ENCODE results near the gene PLA2G6.

The PLA2G6 gene

GRCh38 chr22:38110008-38110862, 71.4 kb downstream of the PLA2G6 start, which contains the start of gene BAIAP2L2:
BAIAP2L2 (minus strand) TSS chr22:38110684; CDS start chr22:38110525, 159 bp downstream.
- no peak for DNase-seq (ENCODE audit: low read depth, low spot score)

DNA sequence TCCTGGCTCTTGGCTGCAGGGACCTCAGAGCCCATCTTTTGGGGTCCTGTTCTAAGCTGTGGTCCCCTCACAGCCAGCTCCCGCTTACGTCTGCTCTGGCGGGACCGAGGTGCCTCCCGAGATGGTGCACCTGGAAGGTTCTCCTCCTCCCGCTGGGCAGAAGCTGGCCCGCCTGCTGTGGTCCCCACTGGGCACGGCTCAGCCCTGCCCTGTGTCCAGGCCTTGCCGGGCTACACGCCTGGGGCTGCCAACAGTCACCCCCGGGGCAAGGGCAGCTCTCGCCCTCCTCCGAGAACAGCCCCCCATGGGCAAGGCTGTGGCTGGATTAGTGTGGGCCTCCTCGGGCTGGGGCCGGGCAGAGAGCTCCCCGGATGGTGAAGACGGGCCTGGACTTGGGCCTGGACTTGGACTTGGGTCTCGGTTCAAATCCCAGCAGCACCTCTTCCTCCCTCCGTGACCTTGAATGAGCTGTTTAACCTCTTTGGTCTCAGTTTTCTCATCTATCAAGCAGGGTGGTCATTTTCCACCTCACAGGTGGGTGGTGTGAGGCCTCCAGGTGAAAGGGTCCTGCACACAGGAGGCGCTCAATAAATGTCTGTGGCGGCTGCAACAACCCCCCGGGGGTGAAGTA, 72.1 kb downstream of the PLA2G6 start:
- DNase-seq (ENCODE audit: low read depth, low spot score) = no peak

DNA sequence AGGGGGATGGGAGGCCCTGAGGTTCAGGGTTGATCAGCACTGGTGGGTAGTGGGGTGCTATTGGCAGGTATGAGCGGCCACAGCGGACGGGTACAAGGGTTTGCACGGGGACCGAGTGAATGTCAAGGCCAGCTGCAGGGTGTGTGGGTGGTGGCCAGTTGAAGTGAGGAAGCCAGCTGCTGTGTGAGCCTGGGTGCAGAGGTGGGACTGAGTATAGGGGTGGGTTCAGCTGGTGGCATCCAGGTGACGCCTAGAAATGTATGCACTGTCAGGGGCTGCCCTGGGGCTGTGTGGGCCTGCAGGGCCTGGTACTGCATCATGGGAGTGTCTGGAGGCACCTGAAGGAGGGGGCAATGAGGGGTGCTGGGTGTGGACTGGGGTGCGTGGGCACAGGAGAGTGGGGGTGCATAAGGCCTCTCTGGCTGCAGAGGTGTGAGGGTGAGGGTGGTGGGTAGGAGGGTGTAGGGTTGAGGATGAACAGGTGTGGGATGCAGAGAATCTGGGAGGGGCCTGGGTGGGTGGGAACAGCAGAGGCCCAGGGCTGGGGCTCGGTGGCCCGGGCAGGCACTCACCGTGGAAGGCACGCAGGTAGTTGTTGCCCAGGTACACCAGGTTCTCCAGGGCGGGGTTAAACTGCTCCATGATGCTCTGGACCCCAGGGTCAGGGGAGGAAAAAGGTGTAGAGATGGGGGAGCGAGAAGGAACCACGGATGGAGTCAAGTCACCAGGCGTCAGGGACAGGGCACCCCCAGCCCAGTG, 72.9 kb downstream of the PLA2G6 start:
- no peak for DNase-seq (ENCODE audit: low read depth, low spot score)

DNA sequence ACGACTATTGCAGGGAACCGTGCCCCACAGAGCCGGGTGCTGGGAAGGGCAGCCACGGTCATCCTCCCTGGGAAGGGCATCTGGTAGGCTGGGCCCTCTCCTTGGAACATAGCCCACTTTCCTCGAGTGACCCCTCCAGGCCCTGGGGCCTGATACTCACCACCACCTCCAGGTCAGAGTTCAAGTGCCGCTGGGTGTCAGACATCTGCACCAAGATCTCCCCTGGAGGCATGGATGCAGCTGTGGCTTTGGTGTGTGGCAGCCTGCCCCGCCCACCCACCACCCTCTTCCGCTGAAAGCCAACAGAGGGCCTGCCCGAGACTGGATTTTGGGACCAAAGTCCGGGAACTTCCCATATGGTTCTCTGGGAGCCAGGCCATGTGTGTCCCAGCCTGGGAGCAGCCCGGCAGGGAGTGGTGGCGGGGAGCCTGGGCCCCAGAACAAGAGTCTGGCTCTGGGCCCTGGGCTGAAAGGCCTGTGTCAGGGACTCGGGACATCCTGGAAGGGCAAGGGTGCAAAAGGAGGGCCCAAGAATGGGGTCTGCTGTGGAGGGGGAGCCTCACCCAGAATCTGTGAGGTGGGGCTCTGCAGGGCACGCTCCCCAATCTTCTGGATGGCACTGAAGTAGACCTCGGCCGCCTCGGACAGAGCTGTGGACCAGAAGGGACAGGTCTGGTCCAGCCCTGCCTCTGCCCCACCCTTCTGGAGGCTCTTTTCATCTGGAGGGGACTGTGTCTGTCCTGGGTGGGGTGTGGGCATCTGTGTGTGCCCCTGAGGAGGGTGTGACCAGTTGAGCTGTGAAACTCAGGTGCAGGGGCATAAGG, 73.7 kb downstream of the PLA2G6 start:
- DNase-seq (ENCODE audit: low read depth, low spot score) = no peak

DNA sequence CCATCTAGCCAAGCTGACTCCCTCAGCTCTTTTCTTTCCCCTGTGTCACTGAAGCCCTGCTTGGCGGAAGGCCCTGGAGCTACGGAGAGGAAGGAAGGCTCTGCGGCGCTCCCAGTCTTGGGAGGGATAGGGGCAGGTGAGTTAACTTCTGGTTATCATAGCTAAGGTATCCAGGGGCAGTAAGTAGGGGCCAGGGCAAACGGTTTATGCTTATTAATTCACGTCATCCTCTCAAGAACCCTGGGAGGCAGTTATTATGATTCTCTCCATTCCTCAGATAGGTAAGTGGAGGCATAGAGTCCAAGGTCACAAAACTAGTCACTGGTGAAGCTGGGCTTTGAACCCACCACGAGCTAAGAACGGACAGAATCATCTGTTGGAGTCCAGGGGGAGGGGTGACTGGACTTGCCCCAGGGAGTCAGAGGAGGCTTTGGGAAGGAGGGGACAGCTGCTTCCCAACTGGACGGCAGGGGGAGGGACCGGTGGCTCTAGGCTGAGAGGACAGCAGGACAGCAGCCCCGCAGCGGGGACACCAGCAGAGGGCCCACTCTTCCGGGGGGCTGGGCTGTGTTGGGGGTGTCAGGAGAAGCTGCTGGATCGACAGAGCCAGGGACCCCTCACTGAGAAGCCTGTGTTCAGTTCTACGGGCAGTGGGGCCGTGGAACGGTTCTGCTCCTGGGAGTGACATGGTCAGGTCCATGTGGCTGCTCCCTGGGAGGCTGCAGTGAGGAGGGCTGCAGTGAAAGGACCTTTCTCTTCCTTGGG, 74.6 kb downstream of the PLA2G6 start:
- DNase-seq (ENCODE audit: low read depth, low spot score) = no peak

- no peak for DNase-seq (ENCODE audit: low read depth, low spot score)
Observed at GRCh38 chr22:38104084-38104483, 77.5 kb downstream of the PLA2G6 start.

- no peak for DNase-seq (ENCODE audit: low read depth, low spot score)
Observed at GRCh38 chr22:38103641-38104040, 78.0 kb downstream of the PLA2G6 start.

GRCh38 chr22:38098410-38099249, 83.0 kb downstream of the PLA2G6 start:
- DNase-seq (ENCODE audit: low read depth, low spot score) = no peak

- no peak for DNase-seq (ENCODE audit: low read depth, low spot score)
Observed at GRCh38 chr22:38097557-38098409, 83.8 kb downstream of the PLA2G6 start.

DNA sequence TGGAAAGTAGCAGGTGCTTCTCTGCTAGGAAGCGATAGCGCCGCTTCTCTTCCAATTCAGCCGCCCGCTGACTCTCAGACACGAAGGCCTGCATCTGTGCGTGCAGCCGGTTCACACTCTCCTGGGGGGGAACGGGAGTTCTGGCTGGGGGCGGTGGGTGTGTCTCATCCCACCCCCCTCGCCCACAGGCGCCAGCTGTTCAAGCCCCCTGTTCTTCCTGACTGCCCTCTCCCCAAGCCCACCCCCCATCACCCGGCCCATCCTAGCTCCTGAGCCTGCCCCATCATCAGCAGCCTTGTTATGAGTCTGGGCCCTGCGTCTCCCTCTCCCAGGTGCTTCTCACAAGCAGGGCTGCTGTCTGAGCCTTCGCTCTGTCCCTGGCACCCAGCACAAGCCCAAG, 84.6 kb downstream of the PLA2G6 start:
- no peak for DNase-seq (ENCODE audit: low read depth, low spot score)

GRCh38 chr22:38089474-38089851, 92.2 kb downstream of the PLA2G6 start:
- no peak for DNase-seq (ENCODE audit: low read depth, low spot score)

DNA sequence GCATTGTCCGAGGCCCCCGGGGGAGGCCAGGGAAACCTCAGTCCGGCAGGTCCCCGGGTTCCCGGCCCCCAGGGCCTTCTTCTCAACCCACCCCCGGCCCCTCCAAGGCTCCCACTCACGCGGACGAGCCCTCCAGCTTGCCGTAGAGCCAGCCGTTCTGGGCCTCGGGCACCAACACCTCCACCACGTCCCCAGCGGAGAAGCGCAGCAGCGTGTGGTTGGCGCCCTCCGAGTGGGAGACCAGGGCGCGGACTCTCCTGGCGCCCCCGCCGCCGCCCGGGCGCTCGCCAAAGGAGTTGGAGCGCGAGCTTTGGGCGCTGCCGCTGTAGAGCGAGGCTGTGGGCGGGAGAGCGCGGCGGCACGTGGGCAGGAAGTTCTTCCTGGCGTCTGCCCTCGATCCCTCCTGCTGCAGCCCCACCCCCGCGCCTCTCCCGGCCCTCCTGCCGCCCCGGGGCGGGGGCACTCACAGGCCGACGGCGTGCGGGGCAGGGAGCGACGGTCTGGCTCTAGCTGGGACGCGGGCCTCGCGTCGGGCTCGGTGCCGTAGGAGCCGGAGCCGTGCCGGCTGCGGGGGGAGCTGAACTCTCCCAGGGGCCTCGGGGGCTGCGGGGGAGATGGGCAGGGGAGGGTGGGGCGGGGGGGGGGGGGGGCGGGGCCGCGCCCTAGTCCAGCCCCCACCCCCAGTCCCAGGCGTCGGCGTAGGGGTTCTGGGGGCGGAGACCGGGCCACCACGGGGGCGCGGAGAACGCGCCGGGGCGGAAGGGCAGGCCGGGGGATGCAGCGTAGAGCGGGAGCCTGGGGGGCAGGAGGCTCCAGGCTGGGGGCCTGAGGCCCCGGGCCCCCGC, 92.8 kb downstream of the PLA2G6 start:
- no peak for DNase-seq (ENCODE audit: low read depth, low spot score)

DNA sequence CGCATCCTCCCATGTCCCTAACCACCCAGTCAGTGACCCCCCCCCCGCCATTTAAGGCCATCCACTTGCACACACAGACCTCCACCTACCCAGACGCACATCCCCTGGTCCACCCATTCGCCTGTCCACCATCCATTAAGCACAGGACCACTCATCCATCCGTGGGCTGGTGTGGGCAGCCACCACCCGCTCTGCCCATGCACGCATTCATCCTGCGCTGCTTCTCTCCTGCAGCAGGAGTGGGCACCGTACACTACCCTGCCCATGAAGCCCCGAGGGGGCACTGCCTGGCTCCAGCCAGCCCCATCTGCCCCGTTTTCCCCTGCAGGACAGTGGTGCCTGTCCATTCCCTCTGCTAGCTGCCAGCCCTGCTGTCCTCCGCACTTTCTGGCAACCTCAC, 93.8 kb downstream of the PLA2G6 start:
- DNase-seq (ENCODE audit: low read depth, low spot score) = no peak

GRCh38 chr22:38086942-38087341, 94.7 kb downstream of the PLA2G6 start:
- DNase-seq (ENCODE audit: low read depth, low spot score) = no peak

GRCh38 chr22:38086001-38086845, 95.4 kb downstream of the PLA2G6 start:
- no peak for DNase-seq (ENCODE audit: low read depth, low spot score)

DNA sequence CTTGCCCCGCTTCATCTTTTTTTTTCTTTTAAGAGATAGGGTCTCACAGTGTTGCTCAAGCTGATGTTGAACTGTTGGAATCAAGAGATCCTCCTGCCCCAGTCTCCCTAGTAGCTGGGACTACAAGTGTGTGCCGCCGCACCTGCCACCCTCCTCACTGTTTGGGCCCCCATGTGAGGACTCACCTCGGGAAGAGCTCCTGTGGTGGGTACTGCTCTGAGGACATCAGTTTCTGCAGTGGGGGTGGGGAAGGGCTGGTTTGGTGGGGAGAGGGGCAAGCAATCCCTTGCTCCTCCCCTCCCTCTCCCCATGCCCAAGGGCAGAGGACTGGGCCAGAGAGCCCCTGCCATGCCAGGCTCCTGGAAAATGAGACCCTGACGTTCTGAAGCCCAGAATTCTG, 96.1 kb downstream of the PLA2G6 start:
- no peak for DNase-seq (ENCODE audit: low read depth, low spot score)

DNA sequence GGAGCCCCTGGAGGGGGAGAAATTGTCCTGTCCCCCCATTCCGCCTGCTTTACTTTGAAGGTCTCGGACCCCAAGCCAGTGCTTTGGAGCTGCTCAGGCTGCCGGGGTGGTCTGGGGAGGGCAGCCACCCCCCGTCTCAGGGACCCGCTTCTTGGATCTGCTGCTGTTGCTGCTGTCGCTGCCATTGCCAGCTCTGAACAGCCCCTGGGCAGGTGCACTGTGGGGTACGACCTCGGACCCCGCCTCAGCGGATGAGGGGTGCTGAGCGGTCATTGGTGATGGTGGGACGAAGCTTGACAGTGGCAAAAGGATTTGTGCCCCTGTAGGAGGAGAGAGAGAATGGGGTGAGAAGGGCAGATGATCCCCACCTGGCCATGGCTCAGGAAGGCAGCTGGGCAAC, 96.6 kb downstream of the PLA2G6 start:
- no peak for DNase-seq (ENCODE audit: low read depth, low spot score)
